ENCODE data around the gene ONECUT3.
"Not testable (repeated sequence)": the region's sequence is repeated elsewhere in the genome, so short reads cannot be mapped to it uniquely, and the experiment has no call there.

ONECUT3 gene

GRCh38 chr19:1755467-1756171 lies 2.3 kb downstream of the ONECUT3 start:
- no peak for DNase-seq (ENCODE audit: low spot score)

DNA sequence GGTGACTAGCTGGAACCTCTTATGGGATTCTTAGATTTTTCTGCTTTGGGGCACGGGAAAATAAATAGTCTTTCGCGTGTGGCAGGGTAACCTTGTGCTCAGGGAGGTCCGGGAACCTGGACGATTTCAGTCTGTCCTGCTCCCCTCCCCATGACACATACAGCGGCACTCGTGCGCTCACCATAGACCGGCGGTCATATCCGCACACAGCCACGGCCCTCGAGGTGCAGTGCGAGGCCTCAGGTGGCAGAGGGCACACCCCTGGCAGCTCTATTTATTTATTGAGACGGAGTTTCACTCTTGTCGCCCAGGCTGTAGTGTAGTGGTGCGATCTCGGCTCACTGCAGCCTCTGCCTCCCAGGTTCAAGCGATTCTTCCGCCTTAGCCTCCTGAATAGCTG lies 3.0 kb downstream of the ONECUT3 start:
- DNase-seq (ENCODE audit: low spot score) = no peak

DNA sequence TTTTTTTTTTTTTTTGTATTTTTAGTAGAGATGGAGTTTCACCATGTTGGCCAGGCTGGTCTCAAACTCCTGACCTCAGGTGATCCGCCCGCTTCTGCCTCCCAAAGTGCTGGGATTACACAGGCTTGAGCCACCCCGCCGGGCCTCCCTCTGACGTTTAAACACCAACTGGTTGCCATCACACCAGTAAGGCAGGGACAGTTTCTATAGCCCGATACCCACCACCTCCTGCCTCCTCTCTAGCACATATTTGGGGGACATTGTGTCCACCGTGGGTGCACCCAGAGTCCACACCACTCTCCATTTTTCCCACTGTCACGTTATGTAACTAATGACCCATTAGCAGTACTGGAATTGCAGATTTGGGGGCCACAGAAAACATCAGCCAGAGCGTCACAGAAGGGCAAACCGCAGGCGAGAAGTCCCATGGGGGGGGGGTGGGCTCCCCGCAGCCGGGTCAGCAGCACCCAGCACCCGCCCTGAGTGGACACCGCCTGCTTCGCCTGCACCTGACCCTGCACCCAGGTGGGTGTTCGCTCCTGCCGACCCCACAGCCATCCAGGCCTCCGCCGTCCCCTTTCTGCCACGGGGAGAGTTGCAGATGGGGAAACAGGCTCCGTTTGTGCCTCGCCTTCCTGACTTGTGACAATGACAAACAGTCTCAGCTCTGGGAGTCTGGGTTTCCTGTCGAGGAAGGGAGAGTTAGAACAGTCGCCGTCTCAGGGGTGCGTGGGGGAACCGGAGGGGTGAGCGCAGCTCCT lies 3.6 kb downstream of the ONECUT3 start:
- DNase-seq (ENCODE audit: low spot score) = no peak

- no peak for DNase-seq (ENCODE audit: low spot score)
Observed at GRCh38 chr19:1757468-1758230, 4.3 kb downstream of the ONECUT3 start.

DNA sequence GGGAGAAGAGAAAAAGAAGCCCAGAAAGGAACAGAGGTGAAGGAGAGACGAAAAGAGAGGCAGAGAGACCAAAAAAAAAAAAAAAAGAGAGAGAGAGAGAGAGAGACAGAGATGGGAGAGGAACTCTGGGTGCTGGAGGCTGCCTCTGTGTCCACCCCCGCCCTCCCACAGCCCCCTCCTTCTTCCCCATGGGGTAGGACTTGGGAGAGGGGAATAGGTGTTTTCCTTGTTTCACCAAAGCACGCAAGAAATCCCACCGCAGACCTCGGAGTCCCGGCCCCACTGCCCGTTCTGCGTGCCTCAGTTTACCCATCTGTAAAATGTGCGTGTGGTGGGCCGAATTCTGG lies 4.9 kb downstream of the ONECUT3 start:
- no peak for DNase-seq (ENCODE audit: low spot score)

DNA sequence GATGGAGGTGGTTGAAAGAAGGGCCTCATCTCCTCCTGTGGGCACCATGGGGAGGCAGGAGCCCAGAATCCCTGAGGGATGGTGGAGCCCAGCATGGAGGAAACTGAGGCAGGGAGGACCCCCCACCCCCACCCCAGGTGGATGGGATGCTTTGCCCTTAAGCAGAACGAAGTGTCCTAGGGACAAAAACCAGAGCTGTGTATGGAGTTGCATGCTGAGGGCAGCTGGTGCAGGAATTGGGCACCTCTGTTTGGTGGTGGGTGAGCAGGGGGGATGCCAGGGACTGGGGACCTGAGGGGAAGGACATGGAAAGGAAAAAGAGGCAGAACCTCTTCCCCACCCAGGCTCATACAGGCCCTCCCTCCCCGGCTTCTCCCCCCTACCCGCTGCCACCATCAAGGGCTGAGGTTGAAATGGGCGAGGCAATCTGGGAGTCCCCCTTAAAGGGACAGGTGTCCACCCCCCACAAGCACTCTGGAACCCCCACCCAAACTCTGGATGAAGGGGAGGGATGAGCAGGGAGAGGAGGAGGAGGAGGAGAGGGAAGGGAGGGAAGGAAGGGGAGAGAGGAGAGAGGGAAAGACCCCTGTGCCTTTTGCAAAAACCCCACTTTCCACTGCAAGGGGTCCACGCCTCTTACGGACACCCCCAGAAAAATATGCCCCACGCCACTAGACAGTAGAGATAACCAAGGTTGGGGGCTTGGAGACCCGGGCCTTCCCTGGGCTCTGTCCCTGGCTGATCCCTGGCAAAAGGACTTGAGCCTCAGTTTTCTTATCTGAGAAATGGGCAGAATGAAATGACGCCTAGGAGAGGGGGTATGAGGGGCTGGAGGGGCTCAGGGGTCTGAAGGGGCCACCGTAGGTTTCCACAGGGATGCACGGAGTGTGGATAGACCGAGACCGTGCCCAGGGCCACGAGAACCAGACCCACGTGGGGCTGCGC lies 5.9 kb downstream of the ONECUT3 start:
- no peak for DNase-seq (ENCODE audit: low spot score)

GRCh38 chr19:1760020-1760419 lies 6.7 kb downstream of the ONECUT3 start:
- DNase-seq (ENCODE audit: low spot score) = no peak

- not testable (repeated sequence) for DNase-seq (ENCODE audit: low spot score)
Observed at GRCh38 chr19:1760786-1761527, 7.7 kb downstream of the ONECUT3 start.

GRCh38 chr19:1761528-1762242 lies 8.4 kb downstream of the ONECUT3 start:
- no peak for DNase-seq (ENCODE audit: low spot score)

DNA sequence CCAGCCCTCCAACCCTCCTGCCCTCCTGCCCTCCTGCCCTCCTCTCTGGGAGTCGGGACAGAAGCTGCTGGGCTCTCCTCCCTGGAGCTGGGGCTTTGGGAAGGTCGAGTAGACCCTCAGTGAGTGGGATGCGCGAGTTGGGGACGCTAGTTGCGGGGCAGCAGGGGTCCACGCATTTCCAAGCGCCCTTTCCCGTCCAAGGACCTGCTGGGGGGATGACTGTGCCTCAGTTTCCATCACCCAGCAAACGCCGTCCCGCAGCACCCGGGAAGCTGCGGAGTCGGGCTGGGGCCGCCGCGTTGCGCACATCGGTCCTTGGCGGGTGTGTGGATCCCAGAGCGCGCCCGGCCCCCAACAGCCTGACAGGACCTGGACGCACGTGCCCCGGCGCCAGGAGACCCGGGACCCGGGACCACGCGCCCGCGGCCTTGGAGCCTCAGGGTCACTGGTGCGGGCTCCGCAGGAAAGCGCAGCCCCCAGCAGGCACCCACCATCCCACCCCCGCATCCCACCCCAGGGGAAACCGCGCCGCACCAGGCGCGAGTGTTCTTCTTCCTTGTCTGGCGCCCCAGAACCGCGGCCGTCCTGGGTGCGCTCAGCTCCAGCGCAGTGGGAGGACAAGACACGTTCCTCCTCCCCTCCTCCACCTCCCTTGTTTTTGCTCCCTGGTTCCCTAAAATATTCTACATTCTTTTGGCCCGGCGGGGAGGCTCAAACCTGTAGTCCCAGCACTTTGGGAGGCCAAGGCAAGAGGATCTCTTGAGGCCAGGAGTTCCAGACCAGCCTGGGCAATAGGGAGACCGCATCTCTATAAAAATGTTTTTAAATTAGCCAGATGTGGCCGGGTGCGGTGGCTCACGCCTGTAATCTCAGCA lies 9.2 kb downstream of the ONECUT3 start:
- DNase-seq (ENCODE audit: low spot score) = no peak

- DNase-seq (ENCODE audit: low spot score) = no peak
Observed at GRCh38 chr19:1763648-1764639, 10.6 kb downstream of the ONECUT3 start.

DNA sequence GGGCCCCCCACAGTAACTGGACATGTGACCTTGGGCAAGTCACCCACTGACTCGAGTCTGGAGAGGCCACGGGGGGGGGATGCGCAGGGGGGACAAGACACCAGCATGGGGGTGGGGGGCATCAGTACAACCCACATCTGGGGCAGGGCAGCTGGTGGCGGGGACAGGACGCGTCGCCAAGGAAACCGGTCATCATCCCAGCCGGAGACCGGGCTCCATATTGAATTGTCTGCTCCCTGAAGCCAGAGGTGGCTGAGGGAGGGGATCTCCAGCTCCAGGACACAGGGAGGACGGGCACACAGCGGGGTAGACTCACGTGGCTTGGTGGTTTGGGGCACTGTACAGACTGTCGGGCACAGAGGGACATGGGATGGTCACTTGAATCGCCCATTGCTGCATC lies 11.4 kb downstream of the ONECUT3 start:
- no peak for DNase-seq (ENCODE audit: low spot score)

- no peak for DNase-seq (ENCODE audit: low spot score)
Observed at GRCh38 chr19:1765232-1765903, 12.1 kb downstream of the ONECUT3 start.

GRCh38 chr19:1765904-1766799 lies 12.8 kb downstream of the ONECUT3 start:
- DNase-seq (ENCODE audit: low spot score) = no peak

DNA sequence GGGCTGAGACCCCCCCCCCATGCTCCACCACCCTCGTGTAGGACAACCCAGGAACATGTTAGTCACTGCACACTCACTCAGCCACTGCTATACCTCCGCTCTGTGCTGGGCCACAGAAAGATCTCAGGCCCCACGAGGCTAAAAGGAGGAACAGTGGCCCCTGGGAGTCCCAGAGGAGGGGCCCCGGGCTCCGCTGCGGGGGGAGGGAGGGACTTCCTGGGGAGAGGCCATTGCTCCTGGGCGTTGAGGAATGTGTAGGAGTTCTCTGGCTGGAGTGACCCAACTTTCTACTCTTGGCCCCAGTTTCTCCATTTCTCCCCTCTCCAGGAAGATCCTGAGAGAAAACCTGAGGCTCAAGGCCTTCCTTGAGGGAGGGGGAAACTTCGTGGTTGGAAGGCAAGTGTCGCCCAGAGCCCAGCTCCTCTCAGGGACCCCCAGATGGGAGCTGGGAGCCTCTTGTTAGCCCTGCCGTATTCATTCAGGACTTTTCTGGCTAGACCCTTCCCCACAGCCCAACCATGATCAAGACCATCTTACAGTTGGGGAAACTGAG lies 13.6 kb downstream of the ONECUT3 start:
- DNase-seq (ENCODE audit: low spot score) = no peak

DNA sequence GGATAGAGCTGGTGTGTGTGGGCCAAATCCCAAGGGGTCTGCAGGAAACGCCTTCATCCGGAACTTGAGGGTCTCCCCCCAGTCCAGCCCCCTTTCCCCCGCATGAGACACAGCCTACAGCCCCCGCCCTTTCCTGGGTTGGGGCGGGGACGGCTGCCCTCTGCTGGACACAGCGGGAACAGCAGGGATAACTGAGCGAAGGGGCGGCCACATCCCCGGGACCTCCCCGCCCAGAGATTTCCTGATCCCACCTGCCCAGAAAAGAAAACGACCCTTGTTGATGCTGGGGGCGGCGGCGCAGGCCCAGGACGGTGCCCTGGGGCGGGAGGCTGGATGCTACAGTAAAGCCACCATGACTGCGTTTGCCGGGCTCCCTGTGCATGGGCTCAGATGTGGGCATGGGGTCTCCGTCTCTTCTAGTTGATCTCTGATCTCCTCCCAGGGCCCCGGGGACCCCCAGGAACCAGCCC lies 14.2 kb downstream of the ONECUT3 start:
- peak; percentile 29 for DNase-seq (ENCODE audit: low spot score)

All from CD4-positive, alpha-beta T cell treated with Interleukin-6 at 100 ng/mL for 8 hours (primary cell).